Stomach (tissue), 4 donors: ENCODE data around the gene MOGAT2.

Experiments used
- EP300 ChIP-seq: sonication (generic); formaldehyde crosslinking; IDR thresholded peaks from one replicate; pipeline ENCODE4 v1.6.1; 2017; ENCODE audit warnings: antibody characterized with exemption
- POLR2A ChIP-seq, 4 donors: fragments of 450-650 bp; IDR thresholded peaks; one replicate each; pipeline ENCODE4 v1.6.1; 2016; ENCODE audit warnings: antibody characterized with exemption in 4 of 4, control low read depth in 2 of 4, mild to moderate bottlenecking in 1 of 4, moderate library complexity in 1 of 4
- POLR2AphosphoS5 ChIP-seq, 3 donors: sonication (generic); formaldehyde crosslinking; IDR thresholded peaks; one replicate each; pipeline ENCODE4 v1.6.1; 2016; ENCODE audit warnings: antibody characterized with exemption in 3 of 3
- TF ChIP-seq, protein P1 (sequence below), 7 experiments: fragments of 450-650 bp in 4 of 7; fragments of 200-600 bp in 3 of 7; sonication (generic) in 3 of 7; IDR thresholded peaks; one replicate each; pipeline ENCODE4 v1.5.1; 2016 to 2019; ENCODE audit warnings: antibody characterized with exemption in 7 of 7, control low read depth in 2 of 7, mild to moderate bottlenecking in 1 of 7

- TF ChIP-seq POLR2AphosphoS5 (IDR thresholded peaks at IDR 0.05) (no peak), POLR2A (IDR thresholded peaks at IDR 0.05) (no peak), EP300 (no peak)
- TF ChIP-seq, protein P1, sequence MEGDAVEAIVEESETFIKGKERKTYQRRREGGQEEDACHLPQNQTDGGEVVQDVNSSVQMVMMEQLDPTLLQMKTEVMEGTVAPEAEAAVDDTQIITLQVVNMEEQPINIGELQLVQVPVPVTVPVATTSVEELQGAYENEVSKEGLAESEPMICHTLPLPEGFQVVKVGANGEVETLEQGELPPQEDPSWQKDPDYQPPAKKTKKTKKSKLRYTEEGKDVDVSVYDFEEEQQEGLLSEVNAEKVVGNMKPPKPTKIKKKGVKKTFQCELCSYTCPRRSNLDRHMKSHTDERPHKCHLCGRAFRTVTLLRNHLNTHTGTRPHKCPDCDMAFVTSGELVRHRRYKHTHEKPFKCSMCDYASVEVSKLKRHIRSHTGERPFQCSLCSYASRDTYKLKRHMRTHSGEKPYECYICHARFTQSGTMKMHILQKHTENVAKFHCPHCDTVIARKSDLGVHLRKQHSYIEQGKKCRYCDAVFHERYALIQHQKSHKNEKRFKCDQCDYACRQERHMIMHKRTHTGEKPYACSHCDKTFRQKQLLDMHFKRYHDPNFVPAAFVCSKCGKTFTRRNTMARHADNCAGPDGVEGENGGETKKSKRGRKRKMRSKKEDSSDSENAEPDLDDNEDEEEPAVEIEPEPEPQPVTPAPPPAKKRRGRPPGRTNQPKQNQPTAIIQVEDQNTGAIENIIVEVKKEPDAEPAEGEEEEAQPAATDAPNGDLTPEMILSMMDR (IDR thresholded peaks at IDR 0.05): no peak
Observed at GRCh38 chr11:75770102-75770501, 52.5 kb downstream of the MOGAT2 start.
